K562 (cell line): ENCODE results near the gene TJAP1. TPM values are rescaled to one million over a fixed set of nuclear protein-coding genes. Genes with fewer than 3 reads are reported as not detected.

ENCODE experiments used
- ATAC-seq: fragments of 200-7000 bp; cut with Tn5 transposase; 3 replicates; pipeline ENCODE4 v1.9.1; 2020; ENCODE audit warnings: moderate library complexity
- BruUV-seq: library from RNA; stranded (reverse); fragments of 400-500 nt; replicated peaks from 2 replicates; lab custom pipeline; 2021; lab: Mats Ljungman, UMichigan
- CTCF ChIA-PET: fragments of 300-600 bp; formaldehyde crosslinking; extraction: SDS; loops from one replicate; lab custom pipeline; 2021; ENCODE audit warnings: low intra/inter-chr PET ratio; lab: Yijun Ruan, JAX
- POLR2A ChIA-PET: fragments of 300-600, 350-650 bp; sonication (Branson Sonifier 250); formaldehyde crosslinking; extraction: SDS; loops from one replicate; lab custom pipeline; 2021; ENCODE audit warnings: antibody characterized with exemption, inconsistent platforms; lab: Yijun Ruan, JAX
- DNase-seq, 4 experiments: peaks; one replicate each; pipeline versions ENCODE4 v3.0.0 to v3.0.0-alpha.2; 2011 to 2018; ENCODE audit warnings: low spot score in 3 of 4, mixed read lengths in 3 of 4; ENCODE audit errors: extremely low read depth in 1 of 4
- FAIRE-seq: peaks from 2 replicates; lab custom pipeline; 2011; peaks lifted over from hg19 to GRCh38; lab: Jason Lieb, UNC
- H2AFZ ChIP-seq: 2 replicates; pipeline ENCODE4 v1.6.0; 2011; ENCODE audit warnings: low read depth, low read length, control low read depth, inconsistent platforms
- H3K27ac ChIP-seq: fragments of 200-600 bp; 3 replicates; pipeline ENCODE4 v1.8.0; 2011; ENCODE audit warnings: low read depth, mild to moderate bottlenecking, control low read depth, inconsistent platforms, low read length, moderate library complexity, mixed read lengths; ENCODE audit errors: extremely low read depth
- H3K27me3 ChIP-seq, 2 experiments: fragments of 300-600 bp in 1 of 2; 2 replicates in 1 of 2; 3 replicates in 1 of 2; pipeline versions ENCODE4 v1.6.0 to v1.8.0; 2011; ENCODE audit warnings: inconsistent platforms in 2 of 2, low read length in 2 of 2, mild to moderate bottlenecking in 1 of 2, mixed read lengths in 1 of 2, moderate library complexity in 1 of 2; ENCODE audit not compliant: control insufficient read depth in 2 of 2, insufficient read depth in 2 of 2
- H3K36me3 ChIP-seq: fragments of 300-600 bp; 3 replicates; pipeline ENCODE4 v1.8.0; 2011; ENCODE audit warnings: mild to moderate bottlenecking, low read length, inconsistent platforms; ENCODE audit not compliant: control insufficient read depth, insufficient read depth
- H3K4me1 ChIP-seq, 2 experiments: fragments of 200-600 bp in 1 of 2; replicated peaks in 1 of 2; 2 replicates in 1 of 2; 3 replicates in 1 of 2; pipeline versions ENCODE4 v1.5.1 to v1.8.0; 2011; ENCODE audit warnings: inconsistent platforms in 2 of 2, low read length in 2 of 2, mild to moderate bottlenecking in 1 of 2, mixed read lengths in 1 of 2, moderate library complexity in 1 of 2; ENCODE audit not compliant: control insufficient read depth in 2 of 2, insufficient read depth in 2 of 2
- H3K4me2 ChIP-seq: 2 replicates; pipeline ENCODE4 v1.6.1; 2011; ENCODE audit warnings: low read length, control low read depth, inconsistent platforms, mixed read lengths; ENCODE audit not compliant: insufficient read depth
- H3K4me3 ChIP-seq: fragments of 200-600 bp; sonication (generic), shearing (Covaris generic); 2 replicates; pipeline ENCODE4 v1.5.1; 2016; ENCODE audit warnings: control low read depth, inconsistent platforms
- H3K79me2 ChIP-seq: fragments of 200-600 bp; 3 replicates; pipeline ENCODE4 v1.8.0; 2011; ENCODE audit warnings: low read length, inconsistent platforms; ENCODE audit not compliant: control insufficient read depth, insufficient read depth
- H3K9ac ChIP-seq, 2 experiments: 2 replicates each; pipeline versions ENCODE4 v1.6.0 to v1.6.1; 2011; ENCODE audit warnings: low read depth in 2 of 2, low read length in 2 of 2, control low read depth in 1 of 2, inconsistent platforms in 1 of 2, mild to moderate bottlenecking in 1 of 2, mixed read lengths in 1 of 2; ENCODE audit not compliant: insufficient read depth in 1 of 2
- H3K9me1 ChIP-seq: one replicate; pipeline ENCODE4 v1.6.0; 2011; ENCODE audit warnings: inconsistent platforms, mild to moderate bottlenecking, low read length, moderate library complexity; ENCODE audit not compliant: control insufficient read depth, insufficient read depth
- H3K9me3 ChIP-seq: replicated peaks from 2 replicates; pipeline ENCODE4 v1.5.1; 2011; ENCODE audit warnings: low read depth, low read length, inconsistent platforms; ENCODE audit not compliant: control insufficient read depth, insufficient read depth
- H4K20me1 ChIP-seq: replicated peaks from 2 replicates; pipeline ENCODE4 v1.6.1; 2011; ENCODE audit warnings: low read length, inconsistent platforms, mixed read lengths; ENCODE audit not compliant: control insufficient read depth, insufficient read depth
- POLR2A ChIP-seq: fragments of 450-650 bp; conservative IDR thresholded peaks from 2 replicates; pipeline ENCODE4 v1.6.1; 2016
- POLR2AphosphoS2 ChIP-seq: IDR thresholded peaks from 2 replicates; pipeline ENCODE4 v1.6.1; 2012; ENCODE audit warnings: low read length, improper control_type of control experiment
- POLR2B ChIP-seq: fragments of 450-650 bp; IDR thresholded peaks from 2 replicates; pipeline ENCODE4 v1.6.1; 2018; ENCODE audit warnings: low read depth; ENCODE audit not compliant: partially characterized antibody
- RBFOX2 ChIP-seq: fragments of 200-400 bp; formaldehyde crosslinking; IDR thresholded peaks from 2 replicates; pipeline ENCODE4 v1.6.1; 2017; ENCODE audit warnings: low read depth, mild to moderate bottlenecking, low read length, moderate library complexity
- SUPT5H ChIP-seq: fragments of 450-650 bp; IDR thresholded peaks from 2 replicates; pipeline ENCODE4 v1.6.1; 2016
- ZNF224 ChIP-seq: sonication (generic); formaldehyde crosslinking; IDR thresholded peaks from 2 replicates; pipeline ENCODE4 v1.8.0; 2022; ENCODE audit warnings: mild to moderate bottlenecking, missing genetic modification reagents
- WGBS: fragments of 100-300 bp; shearing (Covaris generic); methylation state at CpG from one replicate; pipeline ENCODE4 v1.1.6; 2016; ENCODE audit warnings: low coverage, mixed read lengths; ENCODE audit not compliant: insufficient coverage; ENCODE audit errors: missing lambda C conversion rate; 5-methylcytosine and 5-hydroxymethylcytosine counted together
- in situ Hi-C: fragments of 300-500 bp; cut with MboI; formaldehyde crosslinking; loops from 4 replicates; pipeline ENCODE4 v1.15.0; 2018; ENCODE audit warnings: inconsistent platforms, mixed read lengths
- intact Hi-C: fragments of 100-400 bp; cut with micrococcal nuclease; formaldehyde crosslinking; loops from 2 replicates; pipeline ENCODE4 v1.14.2; 2022
- polyA plus RNA-seq, 8 experiments: library from polyadenylated mRNA; depleted of rRNA in 4 of 8; stranded (reverse) in 5 of 8; unstranded in 3 of 8; fragments of >200 nt; fragmentation: Nextera tagmentation in 2 of 8; fragmentation: Illumina TruSeq in 1 of 8; extraction: Ambion mirVana in 2 of 8; extraction: Trizol in 1 of 8; gene quantifications; 2 replicates each; pipeline versions ENCODE4 v1.2.1 to v1.2.3, GENCODE V29; 2011 to 2014; ENCODE audit warnings: inconsistent platforms in 1 of 8, missing spikeins in 1 of 8
- total RNA-seq, 7 experiments: library from RNA; depleted of rRNA in 6 of 7; stranded (reverse); fragments of >200 nt in 6 of 7; fragmentation: Illumina TruSeq in 2 of 7; extraction: Trizol in 2 of 7; gene quantifications; 2 replicates each; pipeline versions ENCODE4 v1.2.1 to v1.2.3, GENCODE V29; 2011 to 2021; ENCODE audit warnings: low replicate concordance in 1 of 7
- TF ChIP-seq, protein P1 (sequence below): fragments of 450-650 bp; IDR thresholded peaks from 2 replicates; pipeline ENCODE4 v1.6.1; 2016; ENCODE audit warnings: low read depth
- TF ChIP-seq, protein P2 (sequence below), 2 experiments: fragments of 150-350 bp in 1 of 2; IDR thresholded peaks; 2 replicates each; pipeline ENCODE4 v1.6.1; 2012 to 2016; ENCODE audit warnings: low read depth in 2 of 2, low read length in 2 of 2, mild to moderate bottlenecking in 1 of 2, moderate library complexity in 1 of 2

Gene TJAP1
- total and polyA plus RNA-seq, 9 of the 15 experiments (the other 6 are each of a cell fraction or from before 2014, with no cell fraction given), result 0.06 to 35.8 (median 16.2) TPM

DNA sequence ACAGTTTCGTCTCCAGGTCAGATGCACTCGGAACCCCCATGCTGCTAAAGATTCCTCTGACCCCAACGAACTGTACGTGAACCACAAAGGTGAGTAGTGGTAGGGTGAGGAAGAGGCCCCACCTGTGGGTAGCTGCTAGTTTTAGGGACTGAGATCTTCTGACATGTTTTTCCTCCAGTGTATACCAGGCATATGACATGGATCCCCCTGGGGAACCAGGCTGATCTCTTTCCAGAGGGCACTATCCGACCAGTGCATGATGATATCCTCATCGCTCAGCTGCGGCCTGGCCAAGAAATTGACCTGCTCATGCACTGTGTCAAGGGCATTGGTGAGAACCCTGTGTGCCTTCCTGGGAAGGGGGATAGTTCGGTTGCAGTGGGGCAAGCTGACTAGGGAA lies 42.7 kb downstream of the TJAP1 start:
- no peak overlapping the region for H3K27ac ChIP-seq
- no peak overlapping the region for H2AFZ ChIP-seq
- no TSS peak for BruUV-seq
- H3K4me1 ChIP-seq, result peaks cover 15 to 20% of the 10 kb centered on the region in 2 experiments; a peak in 3 of 5 replicates
- H3K4me2 ChIP-seq, result no peak overlapping the region
- intact Hi-C loops, result no loop called here
- in situ Hi-C loops, result no loop called here
- H3K27me3 ChIP-seq, result no peaks in the 10 kb centered on the region
- H3K36me3 ChIP-seq, result peaks cover 84% of the 10 kb centered on the region
- 90% methylated on average over 8 of the region's 8 CpGs for WGBS
- peaks cover 11% of the 10 kb centered on the region; the same call in 1 of the 2 replicates for H4K20me1 ChIP-seq
- no peak for FAIRE-seq
- TF ChIP-seq RBFOX2 (peak; percentile 41; the same call in 1 of the 2 replicates), POLR2B (peak; percentile 39), POLR2A (peak; percentile 70), POLR2AphosphoS2 (peak; percentile 85), ZNF224 (no peak), SUPT5H (peak; percentile 59; the same call in 1 of the 2 replicates)
- TF ChIP-seq, protein P1, sequence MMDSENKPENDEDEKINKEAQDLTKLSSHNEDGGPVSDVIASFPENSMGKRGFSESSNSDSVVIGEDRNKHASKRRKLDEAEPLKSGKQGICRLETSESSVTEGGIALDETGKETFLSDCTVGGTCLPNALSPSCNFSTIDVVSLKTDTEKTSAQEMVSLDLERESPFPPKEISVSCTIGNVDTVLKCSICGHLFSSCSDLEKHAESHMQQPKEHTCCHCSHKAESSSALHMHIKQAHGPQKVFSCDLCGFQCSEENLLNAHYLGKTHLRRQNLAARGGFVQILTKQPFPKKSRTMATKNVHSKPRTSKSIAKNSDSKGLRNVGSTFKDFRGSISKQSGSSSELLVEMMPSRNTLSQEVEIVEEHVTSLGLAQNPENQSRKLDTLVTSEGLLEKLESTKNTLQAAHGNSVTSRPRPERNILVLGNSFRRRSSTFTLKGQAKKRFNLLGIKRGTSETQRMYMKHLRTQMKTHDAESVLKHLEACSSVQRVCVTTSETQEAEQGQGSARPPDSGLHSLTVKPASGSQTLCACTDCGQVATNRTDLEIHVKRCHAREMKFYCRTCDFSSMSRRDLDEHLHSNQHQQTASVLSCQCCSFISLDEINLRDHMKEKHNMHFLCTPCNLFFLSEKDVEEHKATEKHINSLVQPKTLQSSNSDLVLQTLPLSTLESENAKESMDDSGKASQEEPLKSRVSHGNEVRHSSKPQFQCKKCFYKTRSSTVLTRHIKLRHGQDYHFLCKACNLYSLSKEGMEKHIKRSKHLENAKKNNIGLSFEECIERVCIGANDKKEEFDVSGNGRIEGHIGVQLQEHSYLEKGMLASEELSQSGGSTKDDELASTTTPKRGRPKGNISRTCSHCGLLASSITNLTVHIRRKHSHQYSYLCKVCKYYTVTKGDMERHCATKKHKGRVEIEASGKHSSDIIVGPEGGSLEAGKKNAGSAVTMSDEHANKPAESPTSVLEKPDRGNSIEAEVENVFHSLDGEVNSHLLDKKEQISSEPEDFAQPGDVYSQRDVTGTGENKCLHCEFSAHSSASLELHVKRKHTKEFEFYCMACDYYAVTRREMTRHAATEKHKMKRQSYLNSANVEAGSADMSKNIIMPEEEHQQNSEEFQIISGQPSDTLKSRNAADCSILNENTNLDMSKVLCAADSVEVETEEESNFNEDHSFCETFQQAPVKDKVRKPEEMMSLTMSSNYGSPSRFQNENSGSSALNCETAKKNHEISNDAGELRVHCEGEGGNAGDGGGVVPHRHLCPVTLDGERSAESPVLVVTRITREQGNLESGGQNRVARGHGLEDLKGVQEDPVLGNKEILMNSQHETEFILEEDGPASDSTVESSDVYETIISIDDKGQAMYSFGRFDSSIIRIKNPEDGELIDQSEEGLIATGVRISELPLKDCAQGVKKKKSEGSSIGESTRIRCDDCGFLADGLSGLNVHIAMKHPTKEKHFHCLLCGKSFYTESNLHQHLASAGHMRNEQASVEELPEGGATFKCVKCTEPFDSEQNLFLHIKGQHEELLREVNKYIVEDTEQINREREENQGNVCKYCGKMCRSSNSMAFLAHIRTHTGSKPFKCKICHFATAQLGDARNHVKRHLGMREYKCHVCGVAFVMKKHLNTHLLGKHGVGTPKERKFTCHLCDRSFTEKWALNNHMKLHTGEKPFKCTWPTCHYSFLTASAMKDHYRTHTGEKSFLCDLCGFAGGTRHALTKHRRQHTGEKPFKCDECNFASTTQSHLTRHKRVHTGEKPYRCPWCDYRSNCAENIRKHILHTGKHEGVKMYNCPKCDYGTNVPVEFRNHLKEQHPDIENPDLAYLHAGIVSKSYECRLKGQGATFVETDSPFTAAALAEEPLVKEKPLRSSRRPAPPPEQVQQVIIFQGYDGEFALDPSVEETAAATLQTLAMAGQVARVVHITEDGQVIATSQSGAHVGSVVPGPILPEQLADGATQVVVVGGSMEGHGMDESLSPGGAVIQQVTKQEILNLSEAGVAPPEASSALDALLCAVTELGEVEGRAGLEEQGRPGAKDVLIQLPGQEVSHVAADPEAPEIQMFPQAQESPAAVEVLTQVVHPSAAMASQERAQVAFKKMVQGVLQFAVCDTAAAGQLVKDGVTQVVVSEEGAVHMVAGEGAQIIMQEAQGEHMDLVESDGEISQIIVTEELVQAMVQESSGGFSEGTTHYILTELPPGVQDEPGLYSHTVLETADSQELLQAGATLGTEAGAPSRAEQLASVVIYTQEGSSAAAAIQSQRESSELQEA, result no peak
- TF ChIP-seq, protein P2, sequence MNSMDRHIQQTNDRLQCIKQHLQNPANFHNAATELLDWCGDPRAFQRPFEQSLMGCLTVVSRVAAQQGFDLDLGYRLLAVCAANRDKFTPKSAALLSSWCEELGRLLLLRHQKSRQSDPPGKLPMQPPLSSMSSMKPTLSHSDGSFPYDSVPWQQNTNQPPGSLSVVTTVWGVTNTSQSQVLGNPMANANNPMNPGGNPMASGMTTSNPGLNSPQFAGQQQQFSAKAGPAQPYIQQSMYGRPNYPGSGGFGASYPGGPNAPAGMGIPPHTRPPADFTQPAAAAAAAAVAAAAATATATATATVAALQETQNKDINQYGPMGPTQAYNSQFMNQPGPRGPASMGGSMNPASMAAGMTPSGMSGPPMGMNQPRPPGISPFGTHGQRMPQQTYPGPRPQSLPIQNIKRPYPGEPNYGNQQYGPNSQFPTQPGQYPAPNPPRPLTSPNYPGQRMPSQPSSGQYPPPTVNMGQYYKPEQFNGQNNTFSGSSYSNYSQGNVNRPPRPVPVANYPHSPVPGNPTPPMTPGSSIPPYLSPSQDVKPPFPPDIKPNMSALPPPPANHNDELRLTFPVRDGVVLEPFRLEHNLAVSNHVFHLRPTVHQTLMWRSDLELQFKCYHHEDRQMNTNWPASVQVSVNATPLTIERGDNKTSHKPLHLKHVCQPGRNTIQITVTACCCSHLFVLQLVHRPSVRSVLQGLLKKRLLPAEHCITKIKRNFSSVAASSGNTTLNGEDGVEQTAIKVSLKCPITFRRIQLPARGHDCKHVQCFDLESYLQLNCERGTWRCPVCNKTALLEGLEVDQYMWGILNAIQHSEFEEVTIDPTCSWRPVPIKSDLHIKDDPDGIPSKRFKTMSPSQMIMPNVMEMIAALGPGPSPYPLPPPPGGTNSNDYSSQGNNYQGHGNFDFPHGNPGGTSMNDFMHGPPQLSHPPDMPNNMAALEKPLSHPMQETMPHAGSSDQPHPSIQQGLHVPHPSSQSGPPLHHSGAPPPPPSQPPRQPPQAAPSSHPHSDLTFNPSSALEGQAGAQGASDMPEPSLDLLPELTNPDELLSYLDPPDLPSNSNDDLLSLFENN (IDR thresholded peaks at IDR 0.05; ENCODE audit: low read depth in 2 of 2, low read length in 2 of 2), result peak in 1 of 2 experiments; percentile 33; a peak in 1 of 4 replicates
- H3K79me2 ChIP-seq, result peaks cover 50% of the 10 kb centered on the region
- peaks cover 3% of the 10 kb centered on the region for H3K9me1 ChIP-seq
- no peaks in the 10 kb centered on the region for H3K9me3 ChIP-seq
- no peak overlapping the region for H3K9ac ChIP-seq
- ChIA-PET POLR2A (interaction anchor here (0.6 to 7.1 kb wide), 9 partner anchors 10 to 283 kb away, joined by 3 to 89 read pairs (median 4); partner anchors contain the start of gene LRRC73), CTCF (no interaction called here)
- no peak overlapping the region for H3K4me3 ChIP-seq
- ATAC-seq, result no peak
- no peak for DNase-seq
